ENCODE measurements around the gene AKAP14. TPM values are rescaled to one million over a fixed set of nuclear protein-coding genes. Genes with fewer than 3 reads are reported as not detected.
"Not testable (repeated sequence)": the region's sequence is repeated elsewhere in the genome, so short reads cannot be mapped to it uniquely, and the experiment has no call there.

The AKAP14 gene
- polyA plus RNA-seq (2013, experiment 1 of 2; ENCODE audit: insufficient read length), result not detected
- polyA plus RNA-seq (2013, experiment 2 of 2; ENCODE audit: insufficient read length), result not detected

GRCh38 chrX:119895843-119896326 lies at the start of gene AKAP14:
Gene AKAP14 (plus strand): TSS chrX:119895893. CDS start chrX:119903224, 7,331 bp downstream.
- DNase-seq, result no peak

GRCh38 chrX:119852382-119853353 lies 43.0 kb upstream of the AKAP14 start, which contains the start of gene UPF3B:
Gene UPF3B (minus strand): TSS chrX:119852963. CDS start chrX:119852928, 35 bp downstream.
- peak; percentile 99 for DNase-seq

DNA sequence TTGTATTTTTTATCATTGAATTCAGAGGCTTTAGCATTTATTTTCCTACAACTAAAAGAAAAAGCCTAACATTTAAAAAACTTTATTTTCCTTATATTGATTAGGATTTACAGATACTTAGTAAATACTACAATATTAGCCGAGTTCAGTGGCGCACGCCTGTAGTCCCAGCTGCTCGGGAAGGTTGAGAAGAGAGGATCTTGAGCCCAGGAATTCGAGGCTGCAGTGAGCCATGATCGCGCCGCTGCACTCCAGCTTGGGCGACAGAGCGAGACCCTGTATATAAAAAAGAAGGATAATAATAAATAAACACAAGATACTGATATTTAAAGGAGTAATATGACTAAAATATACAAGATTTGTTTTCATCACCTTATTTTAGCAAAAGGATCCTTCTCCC lies 42.2 kb upstream of the AKAP14 start:
- no peak for DNase-seq

- DNase-seq, result peak; percentile 10
Observed at GRCh38 chrX:119870626-119871131, 25.0 kb upstream of the AKAP14 start.

- no peak for DNase-seq
Observed at GRCh38 chrX:119871245-119871598, 24.5 kb upstream of the AKAP14 start.

- peak; percentile 81 for DNase-seq
Observed at GRCh38 chrX:119871599-119872395, 23.9 kb upstream of the AKAP14 start, which contains the start of the genes NDUFA1 and RNF113A. Gene NDUFA1 (plus strand): TSS chrX:119871832. CDS start chrX:119871912, 80 bp downstream. Gene RNF113A (minus strand): TSS chrX:119871733. CDS start chrX:119871613, 120 bp downstream.

GRCh38 chrX:119878740-119879139 lies 17.0 kb upstream of the AKAP14 start:
- DNase-seq, result no peak

- DNase-seq, result no peak
Observed at GRCh38 chrX:119880076-119880475, 15.6 kb upstream of the AKAP14 start.

GRCh38 chrX:119880552-119881437 lies 14.9 kb upstream of the AKAP14 start:
- peak; percentile 45 for DNase-seq

DNA sequence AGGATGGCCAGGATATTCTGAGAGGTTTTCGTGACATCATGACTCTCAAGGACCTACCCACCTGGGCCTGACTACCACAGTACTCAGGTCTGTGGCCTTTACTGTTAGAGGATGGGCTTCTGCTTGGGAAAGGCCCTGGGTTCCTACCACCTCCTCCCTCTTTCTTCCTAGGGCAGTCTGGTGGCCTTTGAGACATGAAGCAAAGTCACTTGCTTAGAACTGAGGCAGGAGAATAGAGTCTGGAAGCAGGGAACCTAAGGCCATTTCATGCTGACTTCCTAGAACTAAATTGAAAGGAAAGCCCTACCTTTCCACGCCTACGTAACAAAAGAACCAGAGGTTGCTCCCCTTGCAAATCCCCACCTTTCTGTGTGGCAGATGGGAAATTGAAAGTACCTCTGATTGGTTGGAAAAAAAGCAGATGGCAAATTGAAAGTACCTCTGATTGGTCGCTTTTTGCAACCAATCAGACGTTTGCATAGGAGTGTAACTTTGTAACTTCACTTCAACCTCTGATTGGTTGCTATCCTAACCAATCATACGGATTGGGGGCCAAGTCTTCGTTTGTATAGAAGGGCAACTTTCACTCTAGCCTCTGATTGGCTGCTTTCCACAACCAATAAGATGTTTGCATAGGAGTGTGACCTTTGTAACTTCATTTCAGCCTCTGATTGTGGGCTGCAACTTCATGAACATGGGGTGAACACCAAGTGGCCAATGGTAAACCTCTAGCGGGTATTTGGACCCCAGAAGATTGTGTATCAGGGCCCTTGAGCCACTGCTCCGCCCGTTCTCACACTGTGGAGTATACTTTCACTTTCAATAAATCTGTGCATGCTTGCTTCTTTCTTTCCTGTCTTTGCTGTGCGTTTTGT lies 9.9 kb upstream of the AKAP14 start:
- peak; percentile 7 for DNase-seq

DNA sequence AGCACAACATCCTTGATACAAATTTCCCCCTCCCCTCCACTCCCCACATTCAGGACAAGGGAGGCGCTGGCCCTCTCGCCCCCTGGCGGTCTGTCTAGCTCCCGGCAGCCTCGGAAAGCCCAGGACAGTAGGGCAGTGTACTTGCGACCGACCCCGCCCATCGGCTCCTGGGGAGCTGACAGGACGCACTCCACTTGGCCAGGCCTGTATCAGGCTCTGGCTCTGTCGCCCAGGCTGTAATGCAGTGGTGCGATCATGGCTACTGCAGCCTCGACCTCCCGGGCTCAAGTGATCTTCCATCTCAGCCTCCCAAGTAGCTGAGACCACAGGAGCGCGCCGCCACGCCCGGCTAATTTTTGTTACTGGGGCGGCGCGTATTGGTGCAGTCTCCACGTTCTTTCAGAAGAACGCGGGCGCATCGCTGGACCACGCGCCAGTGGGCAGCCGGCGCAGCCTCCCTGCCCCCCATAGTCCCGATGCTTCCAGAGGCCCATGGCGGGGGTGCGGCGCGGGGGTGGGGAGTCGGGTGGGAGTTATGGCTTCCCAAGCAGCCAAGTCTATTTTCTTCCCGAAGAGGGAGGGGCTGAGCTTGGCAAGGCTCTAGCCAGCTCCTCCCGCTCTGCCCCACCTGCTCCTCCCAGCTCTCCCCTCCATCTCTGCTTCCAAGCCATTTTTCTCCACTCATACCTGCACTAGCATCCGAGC lies 7.8 kb upstream of the AKAP14 start:
- peak; percentile 43 for DNase-seq

DNA sequence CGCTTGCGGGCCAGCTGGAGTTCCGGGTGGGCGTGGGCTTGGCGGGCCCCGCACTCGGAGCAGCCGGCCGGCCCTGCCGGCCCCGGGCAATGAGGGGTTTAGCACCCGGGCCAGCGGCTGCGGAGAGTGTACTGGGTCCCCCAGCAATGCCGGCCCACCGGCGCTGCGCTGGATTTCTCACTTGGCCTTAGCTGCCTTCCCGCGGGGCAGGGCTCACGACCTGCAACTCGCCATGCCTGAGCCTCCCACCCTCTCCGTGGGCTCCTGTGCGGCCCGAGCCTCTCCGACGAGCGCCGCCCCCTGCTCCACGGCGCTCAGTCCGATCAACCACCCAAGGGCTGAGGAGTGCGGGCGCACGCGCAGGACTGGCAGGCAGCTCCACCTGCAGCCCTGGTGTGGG lies 5.1 kb upstream of the AKAP14 start:
- DNase-seq, result not testable (repeated sequence)

GRCh38 chrX:119891961-119892692 lies 3.6 kb upstream of the AKAP14 start:
- not testable (repeated sequence) for DNase-seq

DNA sequence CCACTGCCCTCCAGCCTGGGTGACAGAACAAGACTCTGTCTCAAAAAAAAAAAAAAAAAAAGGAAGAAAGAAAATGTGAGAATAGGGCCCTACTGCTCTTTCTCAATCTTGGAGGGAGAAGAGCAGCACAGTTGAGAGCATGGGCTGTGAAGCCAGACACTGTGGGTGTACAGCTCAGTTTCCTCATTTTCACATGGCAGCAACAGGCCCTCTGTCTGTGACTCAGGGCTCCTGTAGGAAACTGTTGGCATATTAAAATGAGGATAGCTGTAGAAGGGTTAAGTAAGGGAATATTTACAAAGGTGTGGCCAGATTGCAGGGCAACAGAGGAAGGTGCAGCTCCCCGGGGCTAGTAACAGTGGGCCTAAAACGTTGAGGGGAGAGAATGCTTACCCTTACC lies 3.4 kb downstream of the AKAP14 start:
- DNase-seq, result no peak

- DNase-seq, result no peak
Observed at GRCh38 chrX:119900976-119901375, 5.3 kb downstream of the AKAP14 start.

GRCh38 chrX:119916310-119916709 lies 20.6 kb downstream of the AKAP14 start:
- DNase-seq, result no peak

GRCh38 chrX:119917877-119918276 lies 22.2 kb downstream of the AKAP14 start:
- no peak for DNase-seq

- DNase-seq, result no peak
Observed at GRCh38 chrX:119919835-119920585, 24.3 kb downstream of the AKAP14 start.
